ENCODE measurements around the gene KLKB1. TPM values are rescaled to one million over a fixed set of nuclear protein-coding genes. Genes with fewer than 3 reads are reported as not detected.
"Not testable (repeated sequence)": the region's sequence is repeated elsewhere in the genome, so short reads cannot be mapped to it uniquely, and the experiment has no call there.

The KLKB1 gene
- total RNA-seq, 3 donors from 2014 or later (not counting 1 experiment from before 2014, with no cell fraction given) = 0.95 to 3.1 (median 1.6) TPM

DNA sequence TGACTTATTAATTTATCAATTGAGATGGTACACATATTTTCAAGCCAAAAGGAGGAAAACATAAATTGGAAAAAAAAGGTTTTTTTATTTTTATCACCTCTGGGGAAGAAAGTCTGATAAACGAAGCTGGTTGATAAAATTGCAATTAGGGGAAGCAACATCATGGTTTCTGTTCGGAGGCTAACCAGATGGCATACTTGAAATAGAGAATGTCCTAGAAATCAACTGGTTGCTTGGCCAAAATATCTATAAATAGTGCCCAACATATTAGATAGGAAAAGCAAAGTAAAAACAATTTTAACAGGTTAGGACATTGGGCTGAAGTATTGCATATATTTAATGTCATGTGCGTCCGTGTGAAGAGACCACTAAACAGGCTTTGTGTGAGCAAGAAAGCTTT lies 14.3 kb downstream of the KLKB1 start:
- no peak for ATAC-seq
- H3K4me3 Mint-ChIP-seq = no peak overlapping the region
- no peak overlapping the region for H3K27ac Mint-ChIP-seq
- no peaks in the 10 kb centered on the region for H3K4me1 Mint-ChIP-seq
- no peaks in the 10 kb centered on the region for H3K4me1 ChIP-seq (ENCODE audit: control insufficient read depth, insufficient read depth, low read length)
- H3K9me3 Mint-ChIP-seq = peaks cover 0 to 5% of the 10 kb centered on the region in 2 donors
- DNase-seq = no peak
- H3K36me3 Mint-ChIP-seq = no peaks in the 10 kb centered on the region
- H3K27me3 ChIP-seq (ENCODE audit: control insufficient read depth, insufficient read depth, low read length) = no peaks in the 10 kb centered on the region
- H3K27ac ChIP-seq (ENCODE audit: low read length) = no peak overlapping the region
- WGBS (ENCODE audit: insufficient coverage) = 86% methylated on average over 4 of the region's 4 CpGs
- no peaks in the 10 kb centered on the region for H3K36me3 ChIP-seq (ENCODE audit: control insufficient read depth, insufficient read depth, low read length)
- intact Hi-C loops (cut with micrococcal nuclease) = no loop called here
- no peaks in the 10 kb centered on the region for H3K9me3 ChIP-seq (ENCODE audit: control insufficient read depth, insufficient read depth, low read length)
- TF ChIP-seq, protein P1, sequence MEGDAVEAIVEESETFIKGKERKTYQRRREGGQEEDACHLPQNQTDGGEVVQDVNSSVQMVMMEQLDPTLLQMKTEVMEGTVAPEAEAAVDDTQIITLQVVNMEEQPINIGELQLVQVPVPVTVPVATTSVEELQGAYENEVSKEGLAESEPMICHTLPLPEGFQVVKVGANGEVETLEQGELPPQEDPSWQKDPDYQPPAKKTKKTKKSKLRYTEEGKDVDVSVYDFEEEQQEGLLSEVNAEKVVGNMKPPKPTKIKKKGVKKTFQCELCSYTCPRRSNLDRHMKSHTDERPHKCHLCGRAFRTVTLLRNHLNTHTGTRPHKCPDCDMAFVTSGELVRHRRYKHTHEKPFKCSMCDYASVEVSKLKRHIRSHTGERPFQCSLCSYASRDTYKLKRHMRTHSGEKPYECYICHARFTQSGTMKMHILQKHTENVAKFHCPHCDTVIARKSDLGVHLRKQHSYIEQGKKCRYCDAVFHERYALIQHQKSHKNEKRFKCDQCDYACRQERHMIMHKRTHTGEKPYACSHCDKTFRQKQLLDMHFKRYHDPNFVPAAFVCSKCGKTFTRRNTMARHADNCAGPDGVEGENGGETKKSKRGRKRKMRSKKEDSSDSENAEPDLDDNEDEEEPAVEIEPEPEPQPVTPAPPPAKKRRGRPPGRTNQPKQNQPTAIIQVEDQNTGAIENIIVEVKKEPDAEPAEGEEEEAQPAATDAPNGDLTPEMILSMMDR (IDR thresholded peaks at IDR 0.05) = no peak
- H3K4me3 ChIP-seq (ENCODE audit: low read length) = no peak overlapping the region
- H3K27me3 Mint-ChIP-seq (ENCODE audit: low read depth in 2 of 2) = no peaks in the 10 kb centered on the region

DNA sequence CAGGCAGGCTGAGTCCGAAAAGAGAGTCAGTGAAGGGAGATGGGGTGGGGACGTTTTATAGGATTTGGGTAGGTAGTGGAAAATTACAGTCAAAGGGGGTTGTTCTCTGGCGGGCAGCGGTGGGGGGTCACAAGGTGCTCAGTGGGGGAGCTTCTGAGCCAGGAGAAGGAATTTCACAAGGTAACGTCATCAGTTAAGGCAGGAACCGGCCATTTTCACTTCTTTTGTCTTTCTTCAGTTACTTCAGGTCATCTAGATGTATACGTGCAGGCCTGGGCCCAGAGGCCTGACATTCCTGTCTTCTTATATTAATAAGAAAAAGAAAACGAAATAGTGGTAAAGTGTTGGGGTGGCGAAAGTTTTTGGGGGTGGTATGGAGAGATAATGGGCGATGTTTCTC lies 14.7 kb downstream of the KLKB1 start:
- H3K36me3 Mint-ChIP-seq; H3K27me3 ChIP-seq (ENCODE audit: control insufficient read depth, insufficient read depth, low read length); DNase-seq; H3K9me3 ChIP-seq (ENCODE audit: control insufficient read depth, insufficient read depth, low read length); ATAC-seq; H3K4me1 ChIP-seq (ENCODE audit: control insufficient read depth, insufficient read depth, low read length); H3K27me3 Mint-ChIP-seq (ENCODE audit: low read depth in 2 of 2); H3K4me1 Mint-ChIP-seq; H3K27ac Mint-ChIP-seq; H3K27ac ChIP-seq (ENCODE audit: low read length); H3K9me3 Mint-ChIP-seq; intact Hi-C loops (cut with micrococcal nuclease); H3K36me3 ChIP-seq (ENCODE audit: control insufficient read depth, insufficient read depth, low read length); H3K4me3 Mint-ChIP-seq; H3K4me3 ChIP-seq (ENCODE audit: low read length): not testable (repeated sequence)
- WGBS (ENCODE audit: insufficient coverage) = 90% methylated on average over 9 of the region's 10 CpGs

GRCh38 chr4:186243331-186243730 lies 16.0 kb downstream of the KLKB1 start:
- H3K9me3 Mint-ChIP-seq = peaks cover 0 to 5% of the 10 kb centered on the region in 2 donors
- H3K27ac Mint-ChIP-seq = no peak overlapping the region
- Histone ChIP-seq H3K4me1 (ENCODE audit: control insufficient read depth, insufficient read depth, low read length) (no peaks in the 10 kb centered on the region), H3K36me3 (ENCODE audit: control insufficient read depth, insufficient read depth, low read length) (no peaks in the 10 kb centered on the region), H3K27me3 (ENCODE audit: control insufficient read depth, insufficient read depth, low read length) (no peaks in the 10 kb centered on the region), H3K4me3 (ENCODE audit: low read length) (no peak overlapping the region), H3K27ac (ENCODE audit: low read length) (no peak overlapping the region), H3K9me3 (ENCODE audit: control insufficient read depth, insufficient read depth, low read length) (no peaks in the 10 kb centered on the region)
- no peaks in the 10 kb centered on the region for H3K36me3 Mint-ChIP-seq
- 96% methylated on average over 2 of the region's 2 CpGs for WGBS (ENCODE audit: insufficient coverage)
- intact Hi-C loops (cut with micrococcal nuclease) = no loop called here
- DNase-seq (no peak), ATAC-seq (no peak)
- TF ChIP-seq, protein P1 (IDR thresholded peaks at IDR 0.05) = no peak
- H3K4me1 Mint-ChIP-seq = no peaks in the 10 kb centered on the region
- no peak overlapping the region for H3K4me3 Mint-ChIP-seq
- no peaks in the 10 kb centered on the region for H3K27me3 Mint-ChIP-seq (ENCODE audit: low read depth in 2 of 2)

DNA sequence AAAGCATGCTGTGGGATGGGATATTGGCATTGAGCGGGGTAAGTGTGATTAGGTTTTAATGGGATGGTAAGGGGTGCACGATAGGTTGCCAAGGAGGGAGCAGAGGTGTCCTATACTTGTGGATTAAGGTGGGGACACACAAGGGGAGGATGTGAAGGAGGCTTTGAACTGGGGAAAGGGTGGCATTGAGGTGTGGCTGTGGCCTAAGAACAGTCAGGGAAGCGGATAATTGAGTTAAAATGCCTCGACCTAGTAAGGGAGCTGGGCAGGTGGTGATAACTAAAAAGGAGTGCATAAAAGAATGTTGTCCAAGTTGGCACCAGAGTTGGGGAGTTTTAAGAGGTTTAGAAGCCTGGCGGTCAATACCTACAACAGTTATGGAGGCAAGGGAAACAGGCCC lies 17.5 kb downstream of the KLKB1 start:
- intact Hi-C loops (cut with micrococcal nuclease) = no loop called here
- no peak for DNase-seq
- ATAC-seq = no peak

DNA sequence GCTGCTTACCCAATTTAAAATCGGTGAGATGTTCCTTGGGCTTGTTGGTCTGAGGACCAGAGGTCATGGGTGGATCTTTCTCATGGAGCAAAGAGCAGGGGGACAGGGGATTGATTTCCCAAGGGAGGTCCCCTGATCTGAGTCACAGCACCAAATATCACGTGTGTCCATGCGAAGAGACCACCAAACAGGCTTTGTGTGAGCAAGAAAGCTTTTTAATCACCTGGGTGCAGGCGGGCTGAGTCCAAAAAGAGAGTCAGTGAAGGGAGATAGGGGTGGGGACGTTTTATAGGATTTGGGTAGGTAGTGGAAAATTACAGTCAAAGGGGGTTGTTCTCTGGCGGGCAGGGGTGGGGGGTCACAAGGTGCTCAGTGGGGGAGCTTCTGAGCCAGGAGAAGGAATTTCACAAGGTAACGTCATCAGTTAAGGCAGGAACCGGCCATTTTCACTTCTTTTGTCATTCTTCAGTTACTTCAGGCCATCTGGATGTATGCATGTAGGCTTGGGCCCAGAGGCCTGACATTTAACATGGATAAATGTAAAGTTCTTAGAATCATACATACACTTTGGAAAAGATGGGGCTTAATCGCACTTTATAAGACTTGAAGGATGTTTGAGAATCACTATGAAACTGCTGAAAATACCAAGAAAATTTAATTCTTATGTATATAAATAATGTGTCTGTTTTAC lies 19.9 kb downstream of the KLKB1 start:
- H3K27me3 Mint-ChIP-seq (ENCODE audit: low read depth in 2 of 2); H3K27ac Mint-ChIP-seq; intact Hi-C loops (cut with micrococcal nuclease); ATAC-seq; H3K36me3 ChIP-seq (ENCODE audit: control insufficient read depth, insufficient read depth, low read length); H3K27ac ChIP-seq (ENCODE audit: low read length); H3K4me1 ChIP-seq (ENCODE audit: control insufficient read depth, insufficient read depth, low read length); DNase-seq; H3K4me3 ChIP-seq (ENCODE audit: low read length); H3K27me3 ChIP-seq (ENCODE audit: control insufficient read depth, insufficient read depth, low read length); H3K36me3 Mint-ChIP-seq; H3K4me1 Mint-ChIP-seq; H3K9me3 ChIP-seq (ENCODE audit: control insufficient read depth, insufficient read depth, low read length); H3K9me3 Mint-ChIP-seq; H3K4me3 Mint-ChIP-seq: not testable (repeated sequence)
- WGBS (ENCODE audit: insufficient coverage) = 89% methylated on average over 8 of the region's 9 CpGs

More for the DNA sequence above, 17.5 kb downstream of the KLKB1 start:
- H3K9me3 ChIP-seq (ENCODE audit: control insufficient read depth, insufficient read depth, low read length) = no peaks in the 10 kb centered on the region
- no peak overlapping the region for H3K27ac ChIP-seq (ENCODE audit: low read length)
- Mint-ChIP-seq H3K36me3 (no peaks in the 10 kb centered on the region), H3K9me3 (peaks cover 0 to 5% of the 10 kb centered on the region in 2 donors), H3K27ac (no peak overlapping the region), H3K4me3 (no peak overlapping the region), H3K27me3 (ENCODE audit: low read depth in 2 of 2) (no peaks in the 10 kb centered on the region), H3K4me1 (no peaks in the 10 kb centered on the region)
- H3K27me3 ChIP-seq (ENCODE audit: control insufficient read depth, insufficient read depth, low read length) = no peaks in the 10 kb centered on the region
- H3K4me3 ChIP-seq (ENCODE audit: low read length) = no peak overlapping the region
- H3K36me3 ChIP-seq (ENCODE audit: control insufficient read depth, insufficient read depth, low read length) = no peaks in the 10 kb centered on the region
- TF ChIP-seq, protein P1 (IDR thresholded peaks at IDR 0.05) = no peak
- WGBS (ENCODE audit: insufficient coverage) = 77% methylated on average over 5 of the region's 5 CpGs
- H3K4me1 ChIP-seq (ENCODE audit: control insufficient read depth, insufficient read depth, low read length) = no peaks in the 10 kb centered on the region

Data from natural killer cell (primary cell).